ENCODE data around the gene CCDC167. TPM values are rescaled to one million over a fixed set of nuclear protein-coding genes. Genes with fewer than 3 reads are reported as not detected.

The CCDC167 gene
- total and polyA plus RNA-seq, 10 of the 15 experiments (the other 5 are each of a cell fraction or from before 2014, with no cell fraction given), result 74.9 to 380 (median 137) TPM

DNA sequence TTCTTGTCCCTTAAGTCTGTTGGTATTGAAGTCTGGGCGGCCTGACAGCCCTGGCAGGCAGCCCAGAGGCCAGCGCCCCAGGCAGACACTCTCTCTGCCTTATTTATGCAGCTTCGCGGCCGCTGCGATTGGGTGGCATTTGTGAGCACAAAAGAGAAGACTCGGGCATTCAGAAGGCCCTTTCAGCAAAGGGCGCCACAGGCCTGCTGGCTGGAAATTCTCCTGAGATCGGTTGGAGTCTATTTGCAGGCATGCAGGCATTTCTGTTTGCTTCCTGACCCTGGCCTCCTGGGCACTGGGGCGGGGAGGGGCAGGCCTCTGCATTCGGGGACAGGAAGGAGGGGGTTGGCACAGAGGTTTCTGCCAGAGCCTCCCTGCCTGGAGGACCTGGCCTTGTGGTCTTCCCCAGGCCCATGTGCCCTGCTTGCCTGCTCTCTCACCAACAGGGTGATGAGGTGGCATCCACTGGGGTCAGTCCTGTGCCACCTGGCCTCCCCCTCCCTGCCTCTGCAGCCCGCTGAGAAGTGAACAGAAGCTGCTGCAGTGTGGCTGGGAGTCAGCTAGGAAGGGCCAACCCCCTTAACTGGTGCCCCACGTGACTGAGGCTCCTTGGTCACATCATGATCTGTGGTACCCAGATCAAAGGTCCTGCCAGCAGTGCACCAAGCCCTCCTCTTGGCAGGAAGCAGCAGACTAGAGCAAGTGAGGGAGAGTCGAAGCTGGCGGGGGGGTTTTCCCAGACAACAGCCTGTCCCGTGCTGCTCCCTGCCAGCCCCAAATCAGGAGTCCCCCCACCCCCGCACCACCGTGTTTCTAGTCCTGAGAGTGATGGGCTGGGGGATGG lies 16.6 kb upstream of the CCDC167 start (continued):
- TF ChIP-seq BCLAF1 (IDR thresholded peaks at IDR 0.05) (no peak), SMAD1 (IDR thresholded peaks at IDR 0.05; ENCODE audit: low read depth, partially characterized antibody) (no peak), MEF2B (IDR thresholded peaks at IDR 0.05; ENCODE audit: partially characterized antibody, poor library complexity, severe bottlenecking) (no peak), JUNB (IDR thresholded peaks at IDR 0.05) (no peak), ATF2 (IDR thresholded peaks at IDR 0.05; ENCODE audit: low read length) (no peak), BCL3 (IDR thresholded peaks at IDR 0.05; ENCODE audit: borderline replicate concordance, insufficient read depth, low read depth, low read length, poor library complexity, severe bottlenecking) (peak; percentile 51), NFYA (IDR thresholded peaks at IDR 0.05; ENCODE audit: borderline replicate concordance, low read depth, low read length) (no peak), EP300 (IDR thresholded peaks at IDR 0.05; ENCODE audit: borderline replicate concordance in 1 of 2, control insufficient read depth in 1 of 2, low read depth in 2 of 2, low read length in 2 of 2) (peak in 1 of 2 experiments; percentile 26; a peak in 1 of 4 replicates), POLR2A (IDR thresholded peaks at IDR 0.05; ENCODE audit: low read depth, low read length) (peak; percentile 69), HDGF (IDR thresholded peaks at IDR 0.05) (peak; percentile 53; the same call in 1 of the 2 replicates), RUNX3 (IDR thresholded peaks at IDR 0.05; ENCODE audit: low read length) (0 out of 2 replicates have a peak, but pooled peaks have one; percentile 12), ZNF274 (IDR thresholded peaks at IDR 0.05; ENCODE audit: insufficient read depth, insufficient read length) (no peak), ATF7 (IDR thresholded peaks at IDR 0.05; ENCODE audit: low read depth) (peak; percentile 50), DPF2 (IDR thresholded peaks at IDR 0.05) (peak; percentile 43), CBX3 (IDR thresholded peaks at IDR 0.05; ENCODE audit: borderline replicate concordance, low read depth) (no peak), SMAD5 (IDR thresholded peaks at IDR 0.05; ENCODE audit: low read depth) (no peak)
- TF ChIP-seq, protein P1, sequence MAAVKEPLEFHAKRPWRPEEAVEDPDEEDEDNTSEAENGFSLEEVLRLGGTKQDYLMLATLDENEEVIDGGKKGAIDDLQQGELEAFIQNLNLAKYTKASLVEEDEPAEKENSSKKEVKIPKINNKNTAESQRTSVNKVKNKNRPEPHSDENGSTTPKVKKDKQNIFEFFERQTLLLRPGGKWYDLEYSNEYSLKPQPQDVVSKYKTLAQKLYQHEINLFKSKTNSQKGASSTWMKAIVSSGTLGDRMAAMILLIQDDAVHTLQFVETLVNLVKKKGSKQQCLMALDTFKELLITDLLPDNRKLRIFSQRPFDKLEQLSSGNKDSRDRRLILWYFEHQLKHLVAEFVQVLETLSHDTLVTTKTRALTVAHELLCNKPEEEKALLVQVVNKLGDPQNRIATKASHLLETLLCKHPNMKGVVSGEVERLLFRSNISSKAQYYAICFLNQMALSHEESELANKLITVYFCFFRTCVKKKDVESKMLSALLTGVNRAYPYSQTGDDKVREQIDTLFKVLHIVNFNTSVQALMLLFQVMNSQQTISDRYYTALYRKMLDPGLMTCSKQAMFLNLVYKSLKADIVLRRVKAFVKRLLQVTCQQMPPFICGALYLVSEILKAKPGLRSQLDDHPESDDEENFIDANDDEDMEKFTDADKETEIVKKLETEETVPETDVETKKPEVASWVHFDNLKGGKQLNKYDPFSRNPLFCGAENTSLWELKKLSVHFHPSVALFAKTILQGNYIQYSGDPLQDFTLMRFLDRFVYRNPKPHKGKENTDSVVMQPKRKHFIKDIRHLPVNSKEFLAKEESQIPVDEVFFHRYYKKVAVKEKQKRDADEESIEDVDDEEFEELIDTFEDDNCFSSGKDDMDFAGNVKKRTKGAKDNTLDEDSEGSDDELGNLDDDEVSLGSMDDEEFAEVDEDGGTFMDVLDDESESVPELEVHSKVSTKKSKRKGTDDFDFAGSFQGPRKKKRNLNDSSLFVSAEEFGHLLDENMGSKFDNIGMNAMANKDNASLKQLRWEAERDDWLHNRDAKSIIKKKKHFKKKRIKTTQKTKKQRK (IDR thresholded peaks at IDR 0.05; ENCODE audit: low read depth, low read length), result no peak
- TF ChIP-seq, protein P2, sequence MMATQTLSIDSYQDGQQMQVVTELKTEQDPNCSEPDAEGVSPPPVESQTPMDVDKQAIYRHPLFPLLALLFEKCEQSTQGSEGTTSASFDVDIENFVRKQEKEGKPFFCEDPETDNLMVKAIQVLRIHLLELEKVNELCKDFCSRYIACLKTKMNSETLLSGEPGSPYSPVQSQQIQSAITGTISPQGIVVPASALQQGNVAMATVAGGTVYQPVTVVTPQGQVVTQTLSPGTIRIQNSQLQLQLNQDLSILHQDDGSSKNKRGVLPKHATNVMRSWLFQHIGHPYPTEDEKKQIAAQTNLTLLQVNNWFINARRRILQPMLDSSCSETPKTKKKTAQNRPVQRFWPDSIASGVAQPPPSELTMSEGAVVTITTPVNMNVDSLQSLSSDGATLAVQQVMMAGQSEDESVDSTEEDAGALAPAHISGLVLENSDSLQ (IDR thresholded peaks at IDR 0.05), result peak; percentile 37; the same call in 1 of the 2 replicates
